Type B pancreatic cell (in vitro differentiated cells): ENCODE data around the gene OR2V2. TPM values are rescaled to one million over a fixed set of nuclear protein-coding genes. Genes with fewer than 3 reads are reported as not detected.

Source experiments
- DNase-seq: peaks from one replicate; pipeline ENCODE4 v3.0.0; 2021; ENCODE audit warnings: mixed read lengths; ENCODE audit not compliant: unreplicated experiment; ENCODE audit errors: extremely low spot score
- H3K27ac Mint-ChIP-seq: 2 replicates; pipeline ENCODE4 v1.8.0; 2021; ENCODE audit warnings: mild to moderate bottlenecking, mixed read lengths
- H3K27me3 Mint-ChIP-seq: 2 replicates; pipeline ENCODE4 v1.8.0; 2021; ENCODE audit warnings: mixed read lengths
- H3K36me3 Mint-ChIP-seq: 2 replicates; pipeline ENCODE4 v1.8.0; 2021; ENCODE audit warnings: mixed read lengths
- H3K4me1 Mint-ChIP-seq: one replicate; pipeline ENCODE4 v1.8.0; 2021; ENCODE audit warnings: mixed read lengths; ENCODE audit not compliant: unreplicated experiment
- H3K4me3 Mint-ChIP-seq: 2 replicates; pipeline ENCODE4 v1.8.0; 2021; ENCODE audit warnings: mild to moderate bottlenecking, mixed read lengths
- H3K9me3 Mint-ChIP-seq: 2 replicates; pipeline ENCODE4 v1.8.0; 2021; ENCODE audit warnings: mixed read lengths
- total RNA-seq: library from RNA; stranded (reverse); gene quantifications from 2 replicates; pipeline ENCODE4 v1.2.1, GENCODE V29; 2021; ENCODE audit warnings: low replicate concordance
- TF ChIP-seq, protein P1 (sequence below): fragments of 200-600 bp; sonication (generic); conservative IDR thresholded peaks from 2 replicates; pipeline ENCODE4 v1.5.0; 2021; ENCODE audit warnings: antibody characterized with exemption, mild to moderate bottlenecking

OR2V2 gene
- total RNA-seq, 1 donor from 2014 or later = not detected

GRCh38 chr5:181186022-181186421, 38.6 kb downstream of the OR2V2 start:
- Mint-ChIP-seq H3K9me3 (no peaks in the 10 kb centered on the region), H3K36me3 (peaks cover 6% of the 10 kb centered on the region), H3K4me1 (peaks cover 10% of the 10 kb centered on the region), H3K4me3 (no peak overlapping the region), H3K27ac (no peak overlapping the region), H3K27me3 (peaks cover 28% of the 10 kb centered on the region)
- DNase-seq = no peak
- TF ChIP-seq, protein P1, sequence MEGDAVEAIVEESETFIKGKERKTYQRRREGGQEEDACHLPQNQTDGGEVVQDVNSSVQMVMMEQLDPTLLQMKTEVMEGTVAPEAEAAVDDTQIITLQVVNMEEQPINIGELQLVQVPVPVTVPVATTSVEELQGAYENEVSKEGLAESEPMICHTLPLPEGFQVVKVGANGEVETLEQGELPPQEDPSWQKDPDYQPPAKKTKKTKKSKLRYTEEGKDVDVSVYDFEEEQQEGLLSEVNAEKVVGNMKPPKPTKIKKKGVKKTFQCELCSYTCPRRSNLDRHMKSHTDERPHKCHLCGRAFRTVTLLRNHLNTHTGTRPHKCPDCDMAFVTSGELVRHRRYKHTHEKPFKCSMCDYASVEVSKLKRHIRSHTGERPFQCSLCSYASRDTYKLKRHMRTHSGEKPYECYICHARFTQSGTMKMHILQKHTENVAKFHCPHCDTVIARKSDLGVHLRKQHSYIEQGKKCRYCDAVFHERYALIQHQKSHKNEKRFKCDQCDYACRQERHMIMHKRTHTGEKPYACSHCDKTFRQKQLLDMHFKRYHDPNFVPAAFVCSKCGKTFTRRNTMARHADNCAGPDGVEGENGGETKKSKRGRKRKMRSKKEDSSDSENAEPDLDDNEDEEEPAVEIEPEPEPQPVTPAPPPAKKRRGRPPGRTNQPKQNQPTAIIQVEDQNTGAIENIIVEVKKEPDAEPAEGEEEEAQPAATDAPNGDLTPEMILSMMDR = no peak

- Mint-ChIP-seq H3K9me3 (no peaks in the 10 kb centered on the region), H3K36me3 (peaks cover 9% of the 10 kb centered on the region), H3K27ac (peak overlapping the region; percentile 98), H3K4me3 (peak overlapping the region; percentile 97), H3K4me1 (peaks cover 11% of the 10 kb centered on the region), H3K27me3 (peaks cover 27% of the 10 kb centered on the region)
- no peak for DNase-seq
- TF ChIP-seq, protein P1 = no peak
Observed at GRCh38 chr5:181186986-181187499, 39.7 kb downstream of the OR2V2 start.

DNA sequence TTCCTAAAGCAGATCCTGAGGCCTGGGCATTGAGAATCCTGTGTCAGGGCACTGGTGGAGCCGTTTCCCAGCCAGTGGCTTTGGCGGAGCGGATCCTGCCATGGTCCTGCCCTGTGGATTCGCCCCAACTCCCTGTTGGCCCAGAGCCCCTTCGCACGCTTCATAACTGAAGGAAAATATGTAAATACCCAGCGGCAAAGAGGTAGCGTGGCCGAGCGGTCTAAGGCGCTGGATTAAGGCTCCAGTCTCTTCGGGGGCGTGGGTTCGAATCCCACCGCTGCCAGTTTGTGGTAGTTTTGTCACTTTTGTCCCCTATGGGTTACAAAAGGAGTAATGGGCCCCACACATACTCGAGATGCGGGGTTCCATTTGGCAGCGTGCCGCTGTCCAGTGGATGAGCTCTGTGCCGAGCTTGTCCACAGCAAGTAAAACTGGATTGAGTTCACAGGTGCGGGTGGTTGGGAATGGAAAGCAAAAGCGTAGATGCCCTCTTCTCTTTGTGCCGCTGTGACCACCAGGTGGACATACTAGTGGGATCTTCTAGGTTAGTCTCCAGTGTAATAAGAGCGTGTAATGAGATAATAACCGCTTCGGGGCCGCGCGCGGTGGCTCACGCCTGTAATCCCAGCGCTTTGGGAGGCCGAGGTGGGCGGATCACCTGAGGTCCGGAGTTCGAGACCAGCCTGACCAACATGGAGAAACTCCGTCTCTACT, 40.3 kb downstream of the OR2V2 start:
- no peaks in the 10 kb centered on the region for H3K9me3 Mint-ChIP-seq
- H3K4me3 Mint-ChIP-seq = peak overlapping the region; percentile 97
- TF ChIP-seq, protein P1 = peak; percentile 65
- peaks cover 11% of the 10 kb centered on the region for H3K4me1 Mint-ChIP-seq
- H3K36me3 Mint-ChIP-seq = peaks cover 9% of the 10 kb centered on the region
- peaks cover 26% of the 10 kb centered on the region for H3K27me3 Mint-ChIP-seq
- H3K27ac Mint-ChIP-seq = peak overlapping the region; percentile 98
- DNase-seq = peak; percentile 85

- H3K4me1 Mint-ChIP-seq = peaks cover 13% of the 10 kb centered on the region
- H3K9me3 Mint-ChIP-seq = no peaks in the 10 kb centered on the region
- TF ChIP-seq, protein P1 = no peak
- DNase-seq = peak; percentile 86
- peaks cover 9% of the 10 kb centered on the region for H3K36me3 Mint-ChIP-seq
- peaks cover 26% of the 10 kb centered on the region for H3K27me3 Mint-ChIP-seq
- H3K4me3 Mint-ChIP-seq = peak overlapping the region; percentile 97
- H3K27ac Mint-ChIP-seq = peak overlapping the region; percentile 98
Observed at GRCh38 chr5:181188700-181189362, 41.4 kb downstream of the OR2V2 start.

GRCh38 chr5:181189363-181189961, 42.1 kb downstream of the OR2V2 start:
- Mint-ChIP-seq H3K27me3 (peaks cover 26% of the 10 kb centered on the region), H3K36me3 (peaks cover 9% of the 10 kb centered on the region), H3K4me1 (peaks cover 9% of the 10 kb centered on the region), H3K4me3 (peak overlapping the region; percentile 97), H3K9me3 (no peaks in the 10 kb centered on the region), H3K27ac (peak overlapping the region; percentile 98)
- no peak for DNase-seq
- TF ChIP-seq, protein P1 = no peak
